ENCODE results near the gene MRPL4.

GRCh38 chr19:10299545-10300458 is 47.8 kb downstream of the MRPL4 start:
- TF ChIP-seq CTCF (IDR thresholded peaks at IDR 0.05; ENCODE audit: poor library complexity), result no peak
- TF ChIP-seq EZH2 (IDR thresholded peaks at IDR 0.05; ENCODE audit: borderline replicate concordance), result no peak

All from hepatocyte (in vitro differentiated cells).